Panc1 (cell line): ENCODE results near the gene HLCS. TPM values are rescaled to one million over a fixed set of nuclear protein-coding genes. Genes with fewer than 3 reads are reported as not detected.

Source experiments
- ATAC-seq: fragments of 200-7000 bp; cut with Tn5 transposase; 2 replicates; pipeline ENCODE4 v1.9.1; 2020; ENCODE audit warnings: mild to moderate bottlenecking, moderate library complexity
- BruUV-seq: library from RNA; stranded (reverse); fragments of 400-500 nt; replicated peaks from 2 replicates; lab custom pipeline; 2021; lab: Mats Ljungman, UMichigan
- CTCF ChIA-PET: fragments of 300-600 bp; sonication (Branson Sonifier 250); formaldehyde crosslinking; loops from one replicate; lab custom pipeline; 2022; ENCODE audit warnings: antibody characterized with exemption; lab: Charles Lee
- POLR2A ChIA-PET: fragments of 300-600 bp; sonication (Branson Sonifier 250); formaldehyde crosslinking; loops from one replicate; lab custom pipeline; 2022; ENCODE audit warnings: antibody characterized with exemption; lab: Charles Lee
- DNase-seq: peaks from one replicate; pipeline ENCODE4 v3.0.0-alpha.2; 2010; ENCODE audit warnings: low read depth, low spot score
- H3K27ac ChIP-seq: 2 replicates; pipeline ENCODE4 v1.5.1; 2011; ENCODE audit warnings: mild to moderate bottlenecking, low read length, inconsistent platforms
- H3K27me3 ChIP-seq: fragments of 200-500 bp; sonication (Bioruptor generic); 2 replicates; pipeline ENCODE4 v1.6.0; 2014; ENCODE audit warnings: low read length, inconsistent platforms; ENCODE audit not compliant: control insufficient read depth, insufficient read depth
- H3K36me3 ChIP-seq: fragments of 200-500 bp; sonication (Bioruptor generic); 2 replicates; pipeline ENCODE4 v1.5.1; 2014; ENCODE audit warnings: inconsistent platforms, mild to moderate bottlenecking, low read length, moderate library complexity; ENCODE audit not compliant: control insufficient read depth, insufficient read depth
- H3K4me1 ChIP-seq: 2 replicates; pipeline ENCODE4 v1.5.1; 2011; ENCODE audit warnings: inconsistent platforms, mild to moderate bottlenecking, low read length, moderate library complexity; ENCODE audit not compliant: control insufficient read depth, insufficient read depth
- H3K4me3 ChIP-seq, 2 experiments: 2 replicates each; pipeline ENCODE4 v1.5.1; 2011 to 2012; ENCODE audit warnings: low read depth in 2 of 2, low read length in 2 of 2, mild to moderate bottlenecking in 2 of 2, inconsistent platforms in 1 of 2, moderate library complexity in 1 of 2
- H3K9me3 ChIP-seq: fragments of 200-500 bp; sonication (Bioruptor generic); 2 replicates; pipeline ENCODE4 v1.5.1; 2014; ENCODE audit warnings: low read depth, mild to moderate bottlenecking, inconsistent platforms, low read length, moderate library complexity; ENCODE audit not compliant: control insufficient read depth, insufficient read depth
- POLR2AphosphoS5 ChIP-seq: IDR thresholded peaks from 2 replicates; pipeline ENCODE4 v1.6.1; 2012; ENCODE audit warnings: mild to moderate bottlenecking, low read depth, low read length, moderate library complexity
- SIN3A ChIP-seq: IDR thresholded peaks from 2 replicates; pipeline ENCODE4 v1.6.1; 2012; ENCODE audit warnings: low read depth, mild to moderate bottlenecking, low read length, moderate library complexity, borderline replicate concordance; ENCODE audit not compliant: insufficient read depth
- TCF7L2 ChIP-seq: IDR thresholded peaks from 2 replicates; pipeline ENCODE4 v1.6.1; 2011; ENCODE audit warnings: mild to moderate bottlenecking, low read depth, low read length, inconsistent platforms
- in situ Hi-C: cut with HindIII; loops from 2 replicates; pipeline ENCODE4 v1.10.0; 2016; ENCODE audit warnings: low sequenced_read_pairs, low pct_unique_long_range_greater_than_20kb
- intact Hi-C: fragments of 100-400 bp; cut with micrococcal nuclease; formaldehyde crosslinking; loops from one replicate; pipeline ENCODE4 v1.10.0; 2022; ENCODE audit not compliant: unreplicated experiment
- total RNA-seq: library from RNA; stranded (reverse); gene quantifications from one replicate; pipeline ENCODE4 v1.2.1, GENCODE V29; 2021; ENCODE audit not compliant: unreplicated experiment
- TF ChIP-seq, protein P1 (sequence below), 2 experiments: IDR thresholded peaks; 2 replicates each; pipeline ENCODE4 v1.6.1; 2011 to 2012; ENCODE audit warnings: low read depth in 2 of 2, control low read depth in 1 of 2, low read length in 1 of 2, mild to moderate bottlenecking in 1 of 2, moderate library complexity in 1 of 2; ENCODE audit not compliant: insufficient read depth in 1 of 2
- TF ChIP-seq, protein P2 (sequence below): fragments of 450-650 bp; IDR thresholded peaks from 2 replicates; pipeline ENCODE4 v1.5.1; 2017; ENCODE audit warnings: mild to moderate bottlenecking

The HLCS gene
- total RNA-seq, 1 experiment from 2014 or later = 15.3 TPM

DNA sequence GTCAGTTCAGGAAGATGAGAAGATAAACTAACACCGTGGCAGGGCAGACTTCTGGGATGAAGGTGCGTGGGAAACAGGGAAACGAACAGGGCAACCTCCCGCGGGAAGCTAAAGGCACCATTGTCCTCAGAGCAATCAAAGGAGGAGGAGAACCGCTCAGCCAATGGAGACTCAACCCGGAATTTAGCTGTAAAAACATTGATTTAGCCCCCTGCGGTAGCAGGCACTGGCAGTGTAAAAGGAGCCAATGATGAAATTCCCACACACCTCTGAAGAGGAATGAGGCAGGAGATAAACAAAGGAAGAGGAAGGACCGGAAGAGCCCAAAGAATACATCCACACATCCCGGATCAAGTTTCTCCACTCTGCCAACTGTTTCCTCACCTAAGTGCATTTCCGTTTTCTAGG is 19.5 kb downstream of the HLCS start:
- POLR2A ChIA-PET = no interaction called here

DNA sequence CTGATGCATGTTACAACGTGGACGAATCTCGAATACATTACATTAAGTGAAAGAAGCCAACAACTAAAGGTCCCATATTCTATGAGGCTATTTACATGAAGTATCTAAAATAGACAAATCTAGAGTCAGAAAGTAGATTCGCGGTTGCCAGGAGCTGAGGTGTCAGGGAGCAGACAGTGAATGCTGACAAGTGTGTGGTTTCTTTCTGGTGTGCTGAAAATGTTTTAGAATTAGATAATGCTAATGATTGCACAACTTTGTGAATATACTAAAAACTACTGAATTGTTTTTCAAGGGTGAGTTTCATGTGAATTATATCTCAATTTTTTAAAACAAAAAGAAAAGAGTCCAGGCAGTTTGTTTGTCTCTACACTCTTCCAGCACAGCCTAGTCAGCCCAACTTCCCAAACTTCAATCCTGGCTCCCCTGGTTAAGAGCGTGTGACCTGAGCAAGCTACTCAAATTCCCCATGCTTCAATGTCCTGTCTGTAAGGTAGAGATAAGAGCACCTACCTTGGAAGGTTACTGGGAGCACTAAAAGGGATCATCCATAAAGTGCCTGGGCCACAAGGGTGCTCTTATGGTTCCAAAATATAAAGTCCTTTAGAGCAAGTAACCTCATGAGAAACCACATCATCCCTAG is 20.9 kb downstream of the HLCS start:
- intact Hi-C loops (no loop called here), in situ Hi-C loops (no loop called here)
- Histone ChIP-seq H3K4me3 (no peak overlapping the region), H3K36me3 (no peaks in the 10 kb centered on the region), H3K4me1 (no peaks in the 10 kb centered on the region), H3K27ac (no peak overlapping the region), H3K27me3 (no peaks in the 10 kb centered on the region), H3K9me3 (no peaks in the 10 kb centered on the region)
- TF ChIP-seq, protein P1, sequence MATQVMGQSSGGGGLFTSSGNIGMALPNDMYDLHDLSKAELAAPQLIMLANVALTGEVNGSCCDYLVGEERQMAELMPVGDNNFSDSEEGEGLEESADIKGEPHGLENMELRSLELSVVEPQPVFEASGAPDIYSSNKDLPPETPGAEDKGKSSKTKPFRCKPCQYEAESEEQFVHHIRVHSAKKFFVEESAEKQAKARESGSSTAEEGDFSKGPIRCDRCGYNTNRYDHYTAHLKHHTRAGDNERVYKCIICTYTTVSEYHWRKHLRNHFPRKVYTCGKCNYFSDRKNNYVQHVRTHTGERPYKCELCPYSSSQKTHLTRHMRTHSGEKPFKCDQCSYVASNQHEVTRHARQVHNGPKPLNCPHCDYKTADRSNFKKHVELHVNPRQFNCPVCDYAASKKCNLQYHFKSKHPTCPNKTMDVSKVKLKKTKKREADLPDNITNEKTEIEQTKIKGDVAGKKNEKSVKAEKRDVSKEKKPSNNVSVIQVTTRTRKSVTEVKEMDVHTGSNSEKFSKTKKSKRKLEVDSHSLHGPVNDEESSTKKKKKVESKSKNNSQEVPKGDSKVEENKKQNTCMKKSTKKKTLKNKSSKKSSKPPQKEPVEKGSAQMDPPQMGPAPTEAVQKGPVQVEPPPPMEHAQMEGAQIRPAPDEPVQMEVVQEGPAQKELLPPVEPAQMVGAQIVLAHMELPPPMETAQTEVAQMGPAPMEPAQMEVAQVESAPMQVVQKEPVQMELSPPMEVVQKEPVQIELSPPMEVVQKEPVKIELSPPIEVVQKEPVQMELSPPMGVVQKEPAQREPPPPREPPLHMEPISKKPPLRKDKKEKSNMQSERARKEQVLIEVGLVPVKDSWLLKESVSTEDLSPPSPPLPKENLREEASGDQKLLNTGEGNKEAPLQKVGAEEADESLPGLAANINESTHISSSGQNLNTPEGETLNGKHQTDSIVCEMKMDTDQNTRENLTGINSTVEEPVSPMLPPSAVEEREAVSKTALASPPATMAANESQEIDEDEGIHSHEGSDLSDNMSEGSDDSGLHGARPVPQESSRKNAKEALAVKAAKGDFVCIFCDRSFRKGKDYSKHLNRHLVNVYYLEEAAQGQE (IDR thresholded peaks at IDR 0.05; ENCODE audit: insufficient read depth in 1 of 2, low read depth in 2 of 2, low read length in 1 of 2) = no peak
- TF ChIP-seq POLR2AphosphoS5 (no peak), TCF7L2 (no peak), SIN3A (no peak)
- TF ChIP-seq, protein P2, sequence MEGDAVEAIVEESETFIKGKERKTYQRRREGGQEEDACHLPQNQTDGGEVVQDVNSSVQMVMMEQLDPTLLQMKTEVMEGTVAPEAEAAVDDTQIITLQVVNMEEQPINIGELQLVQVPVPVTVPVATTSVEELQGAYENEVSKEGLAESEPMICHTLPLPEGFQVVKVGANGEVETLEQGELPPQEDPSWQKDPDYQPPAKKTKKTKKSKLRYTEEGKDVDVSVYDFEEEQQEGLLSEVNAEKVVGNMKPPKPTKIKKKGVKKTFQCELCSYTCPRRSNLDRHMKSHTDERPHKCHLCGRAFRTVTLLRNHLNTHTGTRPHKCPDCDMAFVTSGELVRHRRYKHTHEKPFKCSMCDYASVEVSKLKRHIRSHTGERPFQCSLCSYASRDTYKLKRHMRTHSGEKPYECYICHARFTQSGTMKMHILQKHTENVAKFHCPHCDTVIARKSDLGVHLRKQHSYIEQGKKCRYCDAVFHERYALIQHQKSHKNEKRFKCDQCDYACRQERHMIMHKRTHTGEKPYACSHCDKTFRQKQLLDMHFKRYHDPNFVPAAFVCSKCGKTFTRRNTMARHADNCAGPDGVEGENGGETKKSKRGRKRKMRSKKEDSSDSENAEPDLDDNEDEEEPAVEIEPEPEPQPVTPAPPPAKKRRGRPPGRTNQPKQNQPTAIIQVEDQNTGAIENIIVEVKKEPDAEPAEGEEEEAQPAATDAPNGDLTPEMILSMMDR = no peak
- BruUV-seq = no TSS peak
- POLR2A ChIA-PET = interaction anchor here (0.7 kb wide), 1 partner anchor 10 kb away, joined by 3 read pairs; no protein-coding TSS in a partner anchor
- CTCF ChIA-PET = interaction anchor here (0.6 kb wide), 1 partner anchor 19 kb away, joined by 3 read pairs; no protein-coding TSS in a partner anchor
- ATAC-seq = no peak
- no peak for DNase-seq

More for the DNA sequence above, 19.5 kb downstream of the HLCS start:
- no peak overlapping the region for H3K4me3 ChIP-seq
- in situ Hi-C loops (no loop called here), intact Hi-C loops (no loop called here)
- DNase-seq = no peak
- H3K27me3 ChIP-seq = no peaks in the 10 kb centered on the region
- BruUV-seq = no TSS peak
- no peak overlapping the region for H3K27ac ChIP-seq
- CTCF ChIA-PET = no interaction called here
- H3K4me1 ChIP-seq = no peaks in the 10 kb centered on the region
- TF ChIP-seq POLR2AphosphoS5 (no peak), SIN3A (no peak), TCF7L2 (no peak)
- TF ChIP-seq, protein P2 = no peak
- TF ChIP-seq, protein P1 (IDR thresholded peaks at IDR 0.05; ENCODE audit: insufficient read depth in 1 of 2, low read depth in 2 of 2, low read length in 1 of 2) = no peak
- no peaks in the 10 kb centered on the region for H3K36me3 ChIP-seq
- no peak for ATAC-seq
- H3K9me3 ChIP-seq = no peaks in the 10 kb centered on the region
